ENCODE results near the gene LCE3E. TPM values are rescaled to one million over a fixed set of nuclear protein-coding genes. Genes with fewer than 3 reads are reported as not detected.

The LCE3E gene
- total and polyA plus RNA-seq, 2 donors (not counting 3 experiments of a cell fraction or from before 2014, with no cell fraction given), result not detected

GRCh38 chr1:152517237-152517811, 49.3 kb downstream of the LCE3E start:
- no peaks in the 10 kb centered on the region for H3K9me3 ChIP-seq (replicated peaks; ENCODE audit: control insufficient read depth, insufficient read depth, low read length)
- TF ChIP-seq MAX (IDR thresholded peaks at IDR 0.05; ENCODE audit: insufficient read depth, insufficient read length) (no peak), GATA2 (IDR thresholded peaks at IDR 0.05; ENCODE audit: insufficient read depth, insufficient read length, low read depth, low read length) (peak; percentile 68), POLR2AphosphoS5 (IDR thresholded peaks at IDR 0.05; ENCODE audit: insufficient read depth, low read depth, low read length) (no peak), FOS (IDR thresholded peaks at IDR 0.05; ENCODE audit: borderline replicate concordance, insufficient read depth, low read length) (peak; percentile 72), POLR2A (IDR thresholded peaks at IDR 0.05; ENCODE audit: low read depth, low read length) (no peak), EZH2 (IDR thresholded peaks at IDR 0.05; ENCODE audit: borderline replicate concordance, low read depth, low read length, severe bottlenecking) (no peak)
- no peak overlapping the region for H3K9ac ChIP-seq (replicated peaks; ENCODE audit: extremely low read depth, insufficient read depth, low read length)
- ChIA-PET CTCF (interaction anchor here (1.0 to 3.2 kb wide), 8 partner anchors 11 to 59 kb away, joined by 3 to 20 read pairs (median 5); no protein-coding TSS in a partner anchor), POLR2A (interaction anchor here (0.6 kb wide), 1 partner anchor 1100 kb away, joined by 4 read pairs; no protein-coding TSS in a partner anchor)
- H2AFZ ChIP-seq (ENCODE audit: low read depth, low read length), result no peak overlapping the region
- H3K4me2 ChIP-seq (ENCODE audit: insufficient read depth, low read length), result no peak overlapping the region
- H3K27me3 ChIP-seq (ENCODE audit: control insufficient read depth in 2 of 2, insufficient read depth in 2 of 2, low read length in 2 of 2), result peaks cover 15 to 16% of the 10 kb centered on the region in 2 experiments
- no TSS peak for BruUV-seq (replicated peaks)
- H3K79me2 ChIP-seq (ENCODE audit: control insufficient read depth, insufficient read depth, low read length), result no peaks in the 10 kb centered on the region
- H3K4me3 ChIP-seq (replicated peaks in 1 of 3; ENCODE audit: insufficient read depth in 1 of 3, low read depth in 1 of 3, low read length in 3 of 3), result no peak overlapping the region
- no peak overlapping the region for H3K27ac ChIP-seq (ENCODE audit: insufficient read depth, low read depth, low read length)
- no peaks in the 10 kb centered on the region for H3K36me3 ChIP-seq (ENCODE audit: control insufficient read depth in 2 of 2, extremely low read depth in 1 of 2, insufficient read depth in 2 of 2, low read length in 2 of 2)
- DNase-seq (ENCODE audit: low read depth, low spot score) (peak; percentile 25), FAIRE-seq (no peak)
- H3K9me1 ChIP-seq (replicated peaks; ENCODE audit: control insufficient read depth, extremely low read depth, insufficient read depth, low read length), result no peaks in the 10 kb centered on the region
- intact Hi-C loops (cut with micrococcal nuclease), result no loop called here
- H4K20me1 ChIP-seq (replicated peaks; ENCODE audit: control insufficient read depth, extremely low read depth, insufficient read depth, low read length), result no peaks in the 10 kb centered on the region
- H3K4me1 ChIP-seq (ENCODE audit: control insufficient read depth, extremely low read depth, insufficient read depth, low read length), result peaks cover 4% of the 10 kb centered on the region
- dilution Hi-C loops (cut with MboI; ENCODE audit: extremely low pct_ligation_motif_present, low sequenced_read_pairs), result no loop called here

GRCh38 chr1:152516082-152516481, 50.5 kb downstream of the LCE3E start:
- POLR2A ChIA-PET, result no interaction called here

More at GRCh38 chr1:152516082-152516481, 50.5 kb downstream of the LCE3E start:
- Histone ChIP-seq H4K20me1 (replicated peaks; ENCODE audit: control insufficient read depth, extremely low read depth, insufficient read depth, low read length) (no peaks in the 10 kb centered on the region), H3K9me3 (replicated peaks; ENCODE audit: control insufficient read depth, insufficient read depth, low read length) (no peaks in the 10 kb centered on the region), H3K4me3 (replicated peaks in 1 of 3; ENCODE audit: insufficient read depth in 1 of 3, low read depth in 1 of 3, low read length in 3 of 3) (no peak overlapping the region), H3K4me2 (ENCODE audit: insufficient read depth, low read length) (no peak overlapping the region), H3K9ac (replicated peaks; ENCODE audit: extremely low read depth, insufficient read depth, low read length) (no peak overlapping the region), H3K79me2 (ENCODE audit: control insufficient read depth, insufficient read depth, low read length) (no peaks in the 10 kb centered on the region), H3K36me3 (ENCODE audit: control insufficient read depth in 2 of 2, extremely low read depth in 1 of 2, insufficient read depth in 2 of 2, low read length in 2 of 2) (no peaks in the 10 kb centered on the region), H2AFZ (ENCODE audit: low read depth, low read length) (no peak overlapping the region), H3K27me3 (ENCODE audit: control insufficient read depth in 2 of 2, insufficient read depth in 2 of 2, low read length in 2 of 2) (peaks cover 15 to 16% of the 10 kb centered on the region in 2 experiments), H3K9me1 (replicated peaks; ENCODE audit: control insufficient read depth, extremely low read depth, insufficient read depth, low read length) (no peaks in the 10 kb centered on the region), H3K27ac (ENCODE audit: insufficient read depth, low read depth, low read length) (no peak overlapping the region), H3K4me1 (ENCODE audit: control insufficient read depth, extremely low read depth, insufficient read depth, low read length) (peaks cover 4% of the 10 kb centered on the region)
- no TSS peak for BruUV-seq (replicated peaks)
- DNase-seq (ENCODE audit: low read depth, low spot score) (no peak), FAIRE-seq (no peak)
- no peak for TF ChIP-seq MAX (IDR thresholded peaks at IDR 0.05; ENCODE audit: insufficient read depth, insufficient read length)
- CTCF ChIA-PET, result interaction anchor here (1.2 to 3.2 kb wide), 5 partner anchors 15 to 58 kb away, joined by 3 to 20 read pairs (median 4); no protein-coding TSS in a partner anchor
- dilution Hi-C loops (cut with MboI; ENCODE audit: extremely low pct_ligation_motif_present, low sequenced_read_pairs), result no loop called here
- intact Hi-C loops (cut with micrococcal nuclease), result no loop called here

Small RNA genes lying within 50 kb of the gene (small RNA-seq; reads per million reads assigned to genes)
- gene LCE3B (ENCODE audit: insufficient read depth, insufficient read length, low read depth, low replicate concordance), result not detected

Other genes with a start within 250 kb of the LCE3E start
- not detected in 2 replicates for gene FLG, start 241.5 kb downstream of the LCE3E start, total RNA-seq
- not detected in 2 replicates for gene FLG, start 241.5 kb downstream of the LCE3E start, polyA plus RNA-seq
- gene FLG2, start 206.8 kb downstream of the LCE3E start, total RNA-seq, result not detected in 2 replicates
- gene FLG2, start 206.8 kb downstream of the LCE3E start, polyA plus RNA-seq, result not detected in 2 replicates
- not detected in 2 replicates for gene CRNN, start 152.5 kb downstream of the LCE3E start, total RNA-seq
- not detected in 2 replicates for gene CRNN, start 152.5 kb downstream of the LCE3E start, polyA plus RNA-seq
- not detected in 2 replicates for gene LCE5A, start 56.0 kb downstream of the LCE3E start, total RNA-seq
- not detected in 2 replicates for gene LCE5A, start 56.0 kb downstream of the LCE3E start, polyA plus RNA-seq
- gene CRCT1, start 52.3 kb downstream of the LCE3E start, total RNA-seq, result not detected in 2 replicates
- gene CRCT1, start 52.3 kb downstream of the LCE3E start, polyA plus RNA-seq, result not detected in 2 replicates
- gene LCE3D, start 13.7 kb upstream of the LCE3E start, total RNA-seq, result not detected in 2 replicates
- not detected in 2 replicates for gene LCE3D, start 13.7 kb upstream of the LCE3E start, polyA plus RNA-seq
- gene LCE3C, start 33.5 kb upstream of the LCE3E start, total RNA-seq, result not detected in 2 replicates
- gene LCE3C, start 33.5 kb upstream of the LCE3E start, polyA plus RNA-seq, result not detected in 2 replicates
- gene LCE3B, start 47.0 kb upstream of the LCE3E start, total RNA-seq, result not detected in 2 replicates
- not detected in 2 replicates for gene LCE3B, start 47.0 kb upstream of the LCE3E start, polyA plus RNA-seq
- not detected in 2 replicates for gene LCE3A, start 56.3 kb upstream of the LCE3E start, total RNA-seq
- gene LCE3A, start 56.3 kb upstream of the LCE3E start, polyA plus RNA-seq, result not detected in 2 replicates
- not detected in 2 replicates for gene LCE2D, start 96.6 kb upstream of the LCE3E start, total RNA-seq
- gene LCE2D, start 96.6 kb upstream of the LCE3E start, polyA plus RNA-seq, result not detected in 2 replicates
- gene LCE2C, start 108.5 kb upstream of the LCE3E start, total RNA-seq, result not detected in 2 replicates
- gene LCE2C, start 108.5 kb upstream of the LCE3E start, polyA plus RNA-seq, result not detected in 2 replicates
- not detected in 2 replicates for gene LCE2B, start 119.3 kb upstream of the LCE3E start, total RNA-seq
- gene LCE2B, start 119.3 kb upstream of the LCE3E start, polyA plus RNA-seq, result not detected in 2 replicates
- gene LCE2A, start 131.6 kb upstream of the LCE3E start, total RNA-seq, result not detected in 2 replicates
- not detected in 2 replicates for gene LCE2A, start 131.6 kb upstream of the LCE3E start, polyA plus RNA-seq
- not detected in 2 replicates for gene LCE4A, start 141.4 kb upstream of the LCE3E start, total RNA-seq
- gene LCE4A, start 141.4 kb upstream of the LCE3E start, polyA plus RNA-seq, result not detected in 2 replicates
- gene KPRP, start 191.2 kb upstream of the LCE3E start, total RNA-seq, result not detected in 2 replicates
- not detected in 2 replicates for gene KPRP, start 191.2 kb upstream of the LCE3E start, polyA plus RNA-seq
- gene LCE1F, start 208.4 kb upstream of the LCE3E start, total RNA-seq, result not detected in 2 replicates
- gene LCE1F, start 208.4 kb upstream of the LCE3E start, polyA plus RNA-seq, result not detected in 2 replicates
- gene LCE1E, start 219.5 kb upstream of the LCE3E start, total RNA-seq, result not detected in 2 replicates
- not detected in 2 replicates for gene LCE1E, start 219.5 kb upstream of the LCE3E start, polyA plus RNA-seq
- gene LCE1D, start 229.9 kb upstream of the LCE3E start, total RNA-seq, result not detected in 2 replicates
- gene LCE1D, start 229.9 kb upstream of the LCE3E start, polyA plus RNA-seq, result not detected in 2 replicates
- not detected in 2 replicates for gene LCE1C, start 239.9 kb upstream of the LCE3E start, total RNA-seq
- not detected in 2 replicates for gene LCE1C, start 239.9 kb upstream of the LCE3E start, polyA plus RNA-seq
- not detected in 2 replicates for gene LCE1B, start 245.2 kb upstream of the LCE3E start, total RNA-seq
- not detected in 2 replicates for gene LCE1B, start 245.2 kb upstream of the LCE3E start, polyA plus RNA-seq

Data from endothelial cell of umbilical vein (primary cell).